SK-N-SH (cell line): ENCODE data around the gene IMPDH2. TPM values are rescaled to one million over a fixed set of nuclear protein-coding genes. Genes with fewer than 3 reads are reported as not detected.

Source experiments
- CTCF ChIA-PET: fragments of 300-600, 350-600 bp; formaldehyde crosslinking; extraction: SDS; loops from one replicate; lab custom pipeline; 2021; lab: Yijun Ruan, JAX
- POLR2A ChIA-PET: fragments of 350-600 bp; sonication (Branson Sonifier 250); formaldehyde crosslinking; extraction: SDS; loops from one replicate; lab custom pipeline; 2020; ENCODE audit warnings: antibody characterized with exemption, inconsistent platforms; lab: Yijun Ruan, JAX
- DNase-seq: peaks from one replicate; pipeline ENCODE4 v3.0.0; 2012
- H2AFZ ChIP-seq: fragments of 200-600 bp; sonication (generic); 2 replicates; pipeline ENCODE4 v1.8.1; 2016; ENCODE audit warnings: antibody characterized with exemption, mild to moderate bottlenecking, low read depth
- H3F3A ChIP-seq: fragments of 200-600 bp; sonication (generic); replicated peaks from 2 replicates; pipeline ENCODE3; 2016; ENCODE audit warnings: antibody characterized with exemption, mild to moderate bottlenecking; ENCODE audit not compliant: insufficient read depth
- H3K27ac ChIP-seq, 2 experiments: fragments of 200-500 bp in 1 of 2; fragments of 200-600 bp in 1 of 2; sonication (Bioruptor generic) in 1 of 2; sonication (generic), shearing (Covaris generic) in 1 of 2; 2 replicates each; pipeline versions ENCODE4 v1.5.1 to v1.6.1; 2014 to 2016; ENCODE audit warnings: low read depth in 2 of 2, inconsistent platforms in 1 of 2, low read length in 1 of 2, mild to moderate bottlenecking in 1 of 2, mixed read lengths in 1 of 2
- H3K27me3 ChIP-seq: fragments of 200-600 bp; sonication (generic), shearing (Covaris generic); 2 replicates; pipeline ENCODE4 v1.6.1; 2016; ENCODE audit warnings: mixed run types; ENCODE audit not compliant: insufficient read depth
- H3K36me3 ChIP-seq, 2 experiments: fragments of 200-500 bp in 1 of 2; fragments of 200-600 bp in 1 of 2; sonication (Bioruptor generic) in 1 of 2; sonication (generic) in 1 of 2; replicated peaks in 1 of 2; 2 replicates each; pipeline versions ENCODE3 to v1.5.1; 2014 to 2016; ENCODE audit warnings: low read length in 1 of 2, mild to moderate bottlenecking in 1 of 2; ENCODE audit not compliant: insufficient read depth in 2 of 2, control insufficient read depth in 1 of 2
- H3K4me1 ChIP-seq, 2 experiments: fragments of 200-500 bp in 1 of 2; fragments of 200-600 bp in 1 of 2; sonication (Bioruptor generic) in 1 of 2; sonication (generic), shearing (Covaris generic) in 1 of 2; 2 replicates each; pipeline versions ENCODE4 v1.5.1 to v1.6.1; 2014 to 2016; ENCODE audit warnings: low read depth in 1 of 2, low read length in 1 of 2, mixed run types in 1 of 2; ENCODE audit not compliant: insufficient read depth in 2 of 2, control insufficient read depth in 1 of 2
- H3K4me2 ChIP-seq: fragments of 200-600 bp; sonication (generic), shearing (Covaris generic); 2 replicates; pipeline ENCODE4 v1.6.1; 2017; ENCODE audit warnings: mixed run types
- H3K4me3 ChIP-seq, 2 experiments: fragments of 200-500 bp in 1 of 2; fragments of 200-600 bp in 1 of 2; sonication (Bioruptor generic) in 1 of 2; sonication (generic), shearing (Covaris generic) in 1 of 2; 2 replicates each; pipeline versions ENCODE4 v1.5.1 to v1.8.1; 2014 to 2016; ENCODE audit warnings: low read depth in 2 of 2, inconsistent platforms in 1 of 2, low read length in 1 of 2, mild to moderate bottlenecking in 1 of 2, mixed read lengths in 1 of 2, moderate library complexity in 1 of 2
- H3K79me2 ChIP-seq: fragments of 200-600 bp; sonication (generic); 2 replicates; pipeline ENCODE4 v1.8.1; 2017; ENCODE audit warnings: mild to moderate bottlenecking; ENCODE audit not compliant: insufficient read depth
- H3K9ac ChIP-seq: fragments of 200-600 bp; sonication (generic); 2 replicates; pipeline ENCODE4 v1.6.1; 2017; ENCODE audit warnings: mixed run types
- H3K9me2 ChIP-seq: fragments of 200-600 bp; sonication (generic); 2 replicates; pipeline ENCODE4 v1.6.1; 2017; ENCODE audit warnings: mixed run types
- H3K9me3 ChIP-seq: fragments of 200-600 bp; sonication (generic); 2 replicates; pipeline ENCODE4 v1.6.1; 2017; ENCODE audit warnings: mixed run types, mild to moderate bottlenecking, moderate library complexity
- H4K20me1 ChIP-seq: fragments of 200-600 bp; sonication (generic); 2 replicates; pipeline ENCODE4 v1.6.1; 2017; ENCODE audit warnings: mild to moderate bottlenecking, mixed run types; ENCODE audit not compliant: insufficient read depth
- FOSL2 ChIP-seq: IDR thresholded peaks from 2 replicates; pipeline ENCODE4 v1.4.0; 2012; ENCODE audit warnings: low read depth, mild to moderate bottlenecking, moderate library complexity, borderline replicate concordance
- FOXM1 ChIP-seq: IDR thresholded peaks from 2 replicates; pipeline ENCODE4 v1.4.0; 2012; ENCODE audit warnings: low read depth, mild to moderate bottlenecking
- RCOR1 ChIP-seq: fragments of 150-350 bp; IDR thresholded peaks from 2 replicates; pipeline ENCODE4 v1.6.1; 2017; ENCODE audit warnings: antibody characterized with exemption, low read length
- SIN3A ChIP-seq: IDR thresholded peaks from 2 replicates; pipeline ENCODE4 v1.6.1; 2012; ENCODE audit warnings: low read depth, mild to moderate bottlenecking, low read length, moderate library complexity, borderline replicate concordance
- TEAD4 ChIP-seq: IDR thresholded peaks from 2 replicates; pipeline ENCODE4 v1.4.0; 2012; ENCODE audit warnings: mild to moderate bottlenecking, borderline replicate concordance; ENCODE audit not compliant: insufficient read depth
- WGBS: methylation state at CpG from one replicate; pipeline ENCODE4 v1.1.6; 2017; ENCODE audit warnings: low lambda C conversion rate; 5-methylcytosine and 5-hydroxymethylcytosine counted together
- polyA plus RNA-seq, 3 experiments: library from polyadenylated mRNA; depleted of rRNA; stranded (reverse); fragments of >200 nt; gene quantifications; 2 replicates each; pipeline ENCODE4 v1.2.3, GENCODE V29; 2012
- TF ChIP-seq, protein P1 (sequence below): IDR thresholded peaks from 2 replicates; pipeline ENCODE4 v1.4.0; 2012; ENCODE audit warnings: low read depth
- TF ChIP-seq, protein P2 (sequence below): IDR thresholded peaks from 2 replicates; pipeline ENCODE4 v1.4.0; 2012; ENCODE audit warnings: low read depth, borderline replicate concordance

Gene IMPDH2
- polyA plus RNA-seq, 1 of the 3 experiments (the other 2 are of a cell fraction) = 305 TPM

DNA sequence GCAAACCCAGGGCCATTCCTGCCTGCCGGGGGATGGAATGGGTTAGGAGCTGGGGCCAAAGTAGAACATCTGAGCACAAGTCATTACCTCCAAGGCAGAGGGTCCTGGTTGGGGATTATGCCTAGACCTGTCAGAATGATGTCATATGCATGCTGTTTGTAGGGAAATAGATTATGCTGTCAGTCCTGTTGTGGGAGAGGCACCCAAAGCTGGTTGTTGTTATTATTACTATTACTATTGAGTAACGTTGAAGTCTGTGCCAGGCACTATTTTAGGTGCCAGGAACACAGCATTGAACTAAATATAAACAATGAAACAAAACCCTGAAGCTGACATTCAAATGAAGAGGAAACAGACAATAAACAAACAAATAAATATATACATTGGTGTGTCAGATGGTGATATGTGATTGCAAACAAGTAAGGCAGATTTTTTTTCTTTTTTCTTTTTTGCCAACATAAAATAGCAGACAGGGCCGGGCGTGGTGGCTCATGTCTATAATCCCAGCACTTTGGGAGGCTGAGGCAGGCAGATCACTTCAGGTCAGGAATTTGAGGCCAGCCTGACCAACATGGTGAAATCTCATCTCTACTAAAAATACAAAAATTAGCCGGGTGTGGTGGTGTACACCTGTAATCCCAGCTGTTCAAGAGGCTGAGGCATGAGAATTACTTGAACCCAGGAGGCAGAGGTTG is 37.2 kb downstream of the IMPDH2 start:
- H3K9me2 ChIP-seq = no peaks in the 10 kb centered on the region
- H2AFZ ChIP-seq = no peak overlapping the region
- peak overlapping the region; percentile 71; the same call in 1 of the 2 replicates for H3K4me2 ChIP-seq
- POLR2A ChIA-PET = interaction anchor here (0.7 to 0.8 kb wide), 3 partner anchors 15 to 29 kb away, joined by 3 read pairs; partner anchors contain the start of gene WDR6
- no peak for DNase-seq
- H3K27me3 ChIP-seq = no peaks in the 10 kb centered on the region
- H3K9me3 ChIP-seq = no peaks in the 10 kb centered on the region
- CTCF ChIA-PET = interaction anchor here (0.6 to 7.3 kb wide), 6 partner anchors 25 to 457 kb away, joined by 3 to 114 read pairs (median 4); partner anchors contain the start of genes DALRD3, IMPDH2 and NDUFAF3
- no peak overlapping the region for H3K27ac ChIP-seq
- no peak overlapping the region for H3K9ac ChIP-seq
- WGBS = 93% methylated on average over 5 of the region's 5 CpGs
- H3K79me2 ChIP-seq = peaks cover 19% of the 10 kb centered on the region
- peaks cover 11% of the 10 kb centered on the region for H3F3A ChIP-seq
- H3K4me1 ChIP-seq = peaks cover 0 to 3% of the 10 kb centered on the region in 2 experiments; a peak in 1 of 4 replicates
- H3K36me3 ChIP-seq = no peaks in the 10 kb centered on the region
- peak overlapping the region in 1 of 2 experiments; percentile 63; a peak in 1 of 4 replicates for H3K4me3 ChIP-seq
- no peaks in the 10 kb centered on the region for H4K20me1 ChIP-seq
- TF ChIP-seq, protein P1, sequence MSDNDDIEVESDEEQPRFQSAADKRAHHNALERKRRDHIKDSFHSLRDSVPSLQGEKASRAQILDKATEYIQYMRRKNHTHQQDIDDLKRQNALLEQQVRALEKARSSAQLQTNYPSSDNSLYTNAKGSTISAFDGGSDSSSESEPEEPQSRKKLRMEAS = no peak
- TF ChIP-seq TEAD4 (no peak), FOXM1 (no peak), FOSL2 (no peak), SIN3A (no peak)
- TF ChIP-seq, protein P2, sequence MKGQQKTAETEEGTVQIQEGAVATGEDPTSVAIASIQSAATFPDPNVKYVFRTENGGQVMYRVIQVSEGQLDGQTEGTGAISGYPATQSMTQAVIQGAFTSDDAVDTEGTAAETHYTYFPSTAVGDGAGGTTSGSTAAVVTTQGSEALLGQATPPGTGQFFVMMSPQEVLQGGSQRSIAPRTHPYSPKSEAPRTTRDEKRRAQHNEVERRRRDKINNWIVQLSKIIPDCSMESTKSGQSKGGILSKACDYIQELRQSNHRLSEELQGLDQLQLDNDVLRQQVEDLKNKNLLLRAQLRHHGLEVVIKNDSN = no peak
- TF ChIP-seq, all 33 proteins: peak for 0

DNA sequence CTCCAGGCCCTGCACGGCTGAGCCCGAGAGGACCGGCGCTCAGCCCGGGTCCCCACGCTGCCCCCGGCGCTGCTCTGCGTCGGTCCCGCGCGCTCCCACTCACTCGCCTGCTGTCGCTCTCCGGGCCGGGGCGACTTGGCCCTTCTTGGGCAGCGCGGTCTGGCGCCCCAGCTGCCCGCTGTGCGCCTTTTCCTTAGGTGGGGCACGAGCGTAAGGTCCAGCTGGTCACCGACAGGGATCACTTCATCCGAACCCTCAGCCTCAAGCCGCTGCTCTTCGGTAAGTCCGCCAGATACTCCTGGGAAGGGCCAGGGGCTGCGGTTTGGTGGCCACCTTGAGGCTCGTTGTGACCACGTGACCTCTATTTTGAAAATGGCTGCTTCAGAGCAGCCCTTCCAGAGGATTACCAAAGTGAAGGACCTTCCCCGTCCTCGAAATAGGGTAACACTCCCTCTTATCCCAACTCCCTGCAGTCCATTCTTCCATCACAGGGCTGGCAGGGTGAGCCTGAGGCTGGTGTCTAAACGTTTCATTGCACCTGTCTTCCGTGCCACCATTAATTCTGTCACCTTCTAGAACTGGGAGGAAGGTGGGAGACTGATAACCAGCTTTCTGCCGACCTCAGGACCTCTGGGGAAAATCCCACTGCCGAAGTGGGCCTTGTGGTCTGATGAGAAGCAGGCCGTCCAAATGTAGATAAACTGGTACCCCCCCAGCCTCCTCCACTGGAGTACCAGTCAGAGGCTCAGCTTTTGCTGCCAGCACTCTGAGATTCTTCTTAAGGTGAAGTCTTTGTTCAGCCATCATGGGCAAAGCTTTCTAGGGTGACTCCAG is 38.3 kb downstream of the IMPDH2 start:
- Histone ChIP-seq H3K4me2 (peak overlapping the region; percentile 71), H4K20me1 (no peaks in the 10 kb centered on the region), H3K4me3 (peak overlapping the region; percentile 35 to 63; a peak in 3 of 4 replicates), H3K36me3 (peaks cover 0 to under 1% of the 10 kb centered on the region in 2 experiments), H3K4me1 (peaks cover 0 to 2% of the 10 kb centered on the region in 2 experiments; a peak in 1 of 4 replicates), H3K9me2 (no peaks in the 10 kb centered on the region), H3F3A (peaks cover 11% of the 10 kb centered on the region), H3K27me3 (no peaks in the 10 kb centered on the region), H2AFZ (no peak overlapping the region), H3K9me3 (no peaks in the 10 kb centered on the region), H3K27ac (no peak overlapping the region), H3K9ac (no peak overlapping the region), H3K79me2 (peaks cover 19% of the 10 kb centered on the region)
- ChIA-PET CTCF (interaction anchor here (0.8 to 7.3 kb wide), 4 partner anchors 27 to 960 kb away, joined by 3 to 114 read pairs (median 3); partner anchors contain the start of genes DALRD3 and NDUFAF3), POLR2A (interaction anchor here (0.7 to 0.8 kb wide), 2 partner anchors 23 to 30 kb away, joined by 3 read pairs; no protein-coding TSS in a partner anchor)
- DNase-seq = no peak
- 78% methylated on average over 38 of the region's 40 CpGs for WGBS
- TF ChIP-seq RCOR1 = no peak
